Liver (tissue), 2 donors: ENCODE measurements around the gene C2orf76.

Experiments used
- JUND ChIP-seq, 2 donors: IDR thresholded peaks; 2 replicates each; pipeline ENCODE4 v1.6.1; 2016; ENCODE audit warnings: antibody characterized with exemption in 2 of 2
- RAD21 ChIP-seq, 2 donors: IDR thresholded peaks; 2 replicates each; pipeline ENCODE4 v1.6.1; 2016; ENCODE audit warnings: antibody characterized with exemption in 2 of 2, mild to moderate bottlenecking in 2 of 2
- donor health status: healthy.

DNA sequence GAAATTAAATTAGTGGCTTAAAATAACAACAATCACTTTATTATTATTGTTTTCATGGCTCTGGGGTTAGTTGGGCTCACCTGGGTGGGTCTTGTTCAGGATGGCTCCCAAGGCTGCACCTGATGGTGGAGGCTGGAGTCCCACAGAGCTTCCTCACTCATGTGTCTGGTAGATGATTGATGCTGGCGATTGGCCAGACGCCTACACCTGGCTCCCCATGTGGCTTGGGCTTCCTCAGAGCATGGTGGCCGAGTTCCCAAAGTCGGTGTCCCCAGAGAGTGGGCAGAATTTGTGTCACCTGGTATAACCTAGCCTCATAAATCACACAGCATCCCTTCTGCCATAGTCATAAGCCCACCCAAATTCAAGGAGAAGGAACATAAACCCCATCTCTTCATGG is 18.3 kb upstream of the C2orf76 start:
- TF ChIP-seq JUND (IDR thresholded peaks at IDR 0.05) (no peak), RAD21 (IDR thresholded peaks at IDR 0.05) (no peak)
